HG03045 (cell line): ENCODE measurements around the gene ARL5B.
A peak's percentile ranks its signal among the peaks of the same experiment; 100 is the strongest.
"Not testable (repeated sequence)": the region's sequence is repeated elsewhere in the genome, so short reads cannot be mapped to it uniquely, and the experiment has no call there.

Experiments
- ATAC-seq: cut with Tn5 transposase; IDR thresholded peaks from one replicate; pipeline ENCODE4 v1.9.1; 2021; ENCODE audit warnings: mild to moderate bottlenecking, moderate library complexity; ENCODE audit not compliant: unreplicated experiment

ARL5B gene, protein sequence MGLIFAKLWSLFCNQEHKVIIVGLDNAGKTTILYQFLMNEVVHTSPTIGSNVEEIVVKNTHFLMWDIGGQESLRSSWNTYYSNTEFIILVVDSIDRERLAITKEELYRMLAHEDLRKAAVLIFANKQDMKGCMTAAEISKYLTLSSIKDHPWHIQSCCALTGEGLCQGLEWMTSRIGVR

DNA sequence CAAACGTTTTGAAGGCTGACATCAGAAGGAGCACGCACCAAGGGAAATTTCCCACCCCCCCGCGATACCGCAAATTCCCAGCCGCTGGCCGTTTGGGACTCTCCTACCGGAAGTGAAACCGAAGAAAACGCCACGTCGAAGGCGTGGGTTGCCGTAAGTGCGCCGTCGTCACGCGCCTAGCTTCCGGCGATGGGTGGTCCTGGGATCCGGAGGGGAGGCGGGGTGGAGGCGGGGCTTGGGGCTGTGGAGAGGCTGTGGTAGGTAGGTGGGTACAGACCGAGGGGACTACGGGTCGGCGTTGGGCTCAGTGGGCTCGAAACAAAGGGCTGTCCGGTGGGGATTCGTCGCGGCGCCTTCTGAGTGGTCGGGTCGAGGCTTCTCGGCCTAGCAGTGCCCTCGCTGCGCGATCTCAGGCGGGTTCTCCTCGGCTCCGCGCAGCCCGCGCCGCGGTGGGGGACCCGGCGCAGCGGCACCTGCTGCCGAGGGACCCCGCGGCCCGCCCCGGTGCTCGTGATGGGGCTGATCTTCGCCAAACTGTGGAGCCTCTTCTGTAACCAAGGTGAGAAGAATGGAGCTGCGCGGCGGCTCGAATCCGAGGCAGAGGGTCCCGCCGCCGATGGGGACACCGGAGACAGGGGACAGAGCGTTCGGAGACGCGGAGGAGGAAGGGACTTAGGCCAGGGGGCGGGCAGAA, at the start of gene ARL5B:
TSS of gene ARL5B (plus strand) at position 307 of the 694 bp plus-strand sequence. CDS start at position 514, 207 bp downstream.
- peak; percentile 89 for ATAC-seq

DNA sequence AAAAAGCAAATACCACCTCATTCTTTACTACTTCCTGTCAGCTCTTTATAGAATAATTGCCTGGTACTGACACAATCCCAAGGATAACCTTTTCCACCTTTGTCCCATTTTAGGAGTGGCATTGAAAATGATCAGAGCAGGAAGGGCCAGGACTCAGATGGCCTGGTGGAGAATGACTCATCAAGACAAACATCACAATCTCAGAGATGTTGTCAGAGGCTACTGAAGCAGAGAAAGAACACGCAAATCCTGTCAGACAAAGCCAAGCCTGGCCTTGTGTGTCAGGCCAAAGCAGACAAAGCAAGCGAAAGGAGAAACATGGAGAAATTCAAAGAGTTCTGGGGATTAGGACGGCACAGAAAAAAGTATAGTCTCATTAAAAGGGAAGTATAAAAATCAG, 48.7 kb upstream of the ARL5B start:
- ATAC-seq = no peak

DNA sequence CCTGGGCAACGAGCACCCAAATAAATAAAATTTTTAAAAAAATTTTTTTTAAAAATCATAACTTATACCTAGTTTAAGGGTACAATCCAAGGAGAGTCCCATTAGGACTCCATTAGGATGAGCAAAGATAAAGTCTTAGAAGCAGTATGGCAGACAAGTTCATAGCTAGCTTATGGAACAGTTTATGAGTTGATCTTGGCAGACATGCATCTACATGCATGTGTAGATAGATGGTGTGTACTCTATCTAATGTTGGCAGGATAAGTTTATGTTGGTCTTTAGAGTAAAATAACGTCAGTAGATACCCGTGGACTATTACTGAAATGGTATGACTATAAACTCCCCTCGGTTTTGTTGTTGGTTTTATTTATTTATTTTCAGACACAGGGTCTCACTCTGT, 48.1 kb upstream of the ARL5B start:
- ATAC-seq = no peak

DNA sequence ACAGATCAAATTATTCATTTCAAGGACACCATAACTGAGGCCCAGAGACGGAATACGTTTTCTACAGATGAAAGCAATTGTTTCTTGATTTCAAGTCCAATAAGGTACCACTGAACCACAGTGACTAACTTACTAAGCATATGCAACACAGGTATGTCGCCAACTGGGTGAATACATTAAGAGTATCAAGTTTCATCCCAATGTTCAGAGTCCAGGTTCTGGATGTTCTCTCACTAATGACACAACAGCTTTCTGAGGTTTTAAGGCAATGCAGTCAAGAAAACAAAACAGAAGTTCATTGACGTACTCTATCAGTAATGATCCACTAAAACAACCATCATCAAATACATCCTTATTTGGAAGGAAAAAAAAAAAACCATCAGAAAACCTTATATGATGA, 43.6 kb upstream of the ARL5B start:
- ATAC-seq = no peak

DNA sequence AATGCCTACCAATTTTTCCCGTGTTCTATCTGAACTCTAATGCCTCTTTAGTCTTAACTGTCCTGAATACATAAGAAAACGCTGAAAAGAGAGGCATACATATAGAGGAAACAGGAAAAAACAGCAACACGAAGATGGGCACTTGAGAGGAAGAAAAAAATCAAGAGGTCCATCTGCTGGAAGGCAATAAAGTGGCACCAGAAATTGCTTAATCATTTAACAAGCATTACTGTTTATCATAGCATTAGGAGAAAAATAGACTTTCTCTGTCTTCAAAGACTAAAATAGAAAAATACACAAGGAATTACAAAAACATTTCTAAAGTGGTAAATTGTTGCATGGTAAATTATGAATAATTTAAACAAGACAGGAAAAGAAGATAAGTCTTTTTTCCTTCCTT, 42.9 kb upstream of the ARL5B start:
- no peak for ATAC-seq

DNA sequence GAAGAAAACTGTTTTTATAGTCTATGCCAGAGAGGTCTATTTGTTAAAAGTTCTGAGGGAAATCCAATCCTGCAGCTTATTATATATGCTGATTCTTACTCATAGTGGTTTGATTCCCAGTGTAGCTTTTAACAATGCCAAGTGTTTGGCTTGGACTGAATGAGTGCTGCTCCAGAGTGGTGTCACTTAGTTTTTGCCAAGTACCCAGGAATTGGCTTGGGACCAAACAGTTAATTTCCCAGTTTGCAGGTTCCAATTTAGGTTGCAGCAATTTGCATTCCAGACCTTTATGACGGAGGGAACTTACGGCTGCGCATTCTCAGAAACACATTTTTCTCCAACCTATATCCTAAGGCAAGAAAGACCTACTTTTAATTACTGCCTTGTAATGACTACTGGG, 40.2 kb upstream of the ARL5B start:
- ATAC-seq = no peak

DNA sequence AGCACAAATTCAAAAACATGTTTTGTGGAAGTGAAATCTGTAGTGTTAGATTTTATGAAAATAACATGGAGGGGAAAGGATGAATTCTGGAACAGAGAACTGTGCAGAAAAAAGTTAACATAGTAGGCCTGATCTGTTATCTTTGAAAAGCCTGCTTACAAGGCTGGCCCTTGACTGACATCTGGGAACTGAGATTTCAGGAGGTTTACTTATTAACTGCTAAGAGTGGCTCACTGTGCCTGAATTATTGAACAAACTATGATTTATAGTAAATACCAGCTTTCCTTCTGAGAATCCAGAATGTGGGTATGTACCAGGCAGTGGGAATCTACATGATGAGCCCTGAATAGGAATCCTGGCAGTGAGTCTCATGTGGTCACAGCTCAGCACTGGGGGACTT, 38.4 kb upstream of the ARL5B start:
- no peak for ATAC-seq

DNA sequence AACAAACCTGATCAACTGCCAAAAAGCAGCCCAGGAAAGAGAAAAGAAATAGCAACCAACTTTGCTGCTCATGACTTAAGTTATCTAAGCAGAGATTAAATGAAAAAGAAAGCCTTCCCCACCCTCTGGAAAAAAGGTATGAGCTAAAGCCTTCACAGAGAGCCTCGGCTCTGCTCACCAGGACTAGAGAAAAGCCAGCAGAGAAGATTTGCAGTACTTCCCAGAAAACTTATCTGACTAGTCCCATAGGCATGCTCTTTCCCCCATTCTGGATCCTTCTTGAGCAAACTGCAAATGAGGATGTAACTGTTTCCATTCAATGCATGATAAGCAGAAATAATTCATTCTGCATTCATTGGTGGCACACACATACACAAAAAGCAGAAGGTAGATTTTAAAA, 35.6 kb upstream of the ARL5B start:
- ATAC-seq = not testable (repeated sequence)

DNA sequence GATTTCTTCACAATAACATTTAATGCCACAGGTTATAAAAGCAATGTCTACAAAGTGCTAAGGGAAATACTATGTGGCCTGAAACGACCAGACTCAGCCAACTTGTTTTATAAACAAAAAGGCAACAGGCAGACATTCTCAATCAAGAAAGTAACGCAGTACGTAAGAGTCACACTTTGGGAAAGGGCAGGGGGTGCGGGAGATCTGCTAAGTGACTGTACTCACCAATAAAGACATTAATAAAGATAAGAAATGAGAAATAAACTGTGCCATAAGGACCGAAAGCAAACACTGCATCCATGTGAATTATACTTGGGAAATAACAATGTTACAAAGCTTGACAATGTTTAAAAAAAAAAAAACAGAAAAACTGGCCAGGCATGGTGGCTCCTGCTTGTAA, 33.3 kb upstream of the ARL5B start:
- ATAC-seq = no peak

DNA sequence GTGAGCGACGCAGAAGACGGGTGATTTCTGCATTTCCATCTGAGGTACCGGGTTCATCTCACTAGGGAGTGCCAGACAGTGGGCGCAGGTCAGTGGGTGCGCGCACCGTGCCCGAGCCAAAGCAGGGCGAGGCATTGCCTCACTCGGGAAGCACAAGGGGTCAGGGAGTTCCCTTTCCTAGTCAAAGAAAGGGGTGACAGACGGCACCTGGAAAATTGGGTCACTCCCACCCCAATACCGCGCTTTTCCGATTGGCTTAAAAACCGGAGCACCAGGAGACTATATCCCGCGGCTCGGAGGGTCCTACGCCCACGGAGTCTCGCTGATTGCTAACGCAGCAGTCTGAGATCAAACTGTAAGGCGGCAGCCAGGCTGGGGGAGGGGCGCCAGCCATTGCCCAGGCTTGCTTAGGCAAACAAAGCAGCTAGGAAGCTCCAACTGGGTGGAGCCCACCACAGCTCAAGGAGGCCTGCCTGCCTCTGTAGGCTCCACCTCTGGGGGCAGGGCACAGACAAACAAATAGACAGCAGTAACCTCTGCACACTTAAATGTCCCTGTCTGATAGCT, 31.7 kb upstream of the ARL5B start:
- not testable (repeated sequence) for ATAC-seq

DNA sequence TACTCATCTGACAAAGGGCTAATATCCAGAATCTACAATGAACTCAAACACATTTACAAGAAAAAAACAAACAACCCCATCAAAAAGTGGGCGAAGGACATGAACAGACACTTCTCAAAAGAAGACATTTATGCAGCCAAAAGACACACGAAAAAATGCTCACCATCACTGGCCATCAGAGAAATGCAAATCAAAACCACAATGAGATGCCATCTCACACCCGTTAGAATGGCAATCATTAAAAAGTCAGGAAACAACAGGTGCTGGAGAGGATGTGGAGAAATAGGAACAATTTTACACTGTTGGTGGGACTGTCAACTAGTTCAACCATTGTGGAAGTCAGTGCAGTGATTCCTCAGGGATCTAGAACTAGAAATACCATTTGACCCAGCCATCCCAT, 26.7 kb upstream of the ARL5B start:
- not testable (repeated sequence) for ATAC-seq

DNA sequence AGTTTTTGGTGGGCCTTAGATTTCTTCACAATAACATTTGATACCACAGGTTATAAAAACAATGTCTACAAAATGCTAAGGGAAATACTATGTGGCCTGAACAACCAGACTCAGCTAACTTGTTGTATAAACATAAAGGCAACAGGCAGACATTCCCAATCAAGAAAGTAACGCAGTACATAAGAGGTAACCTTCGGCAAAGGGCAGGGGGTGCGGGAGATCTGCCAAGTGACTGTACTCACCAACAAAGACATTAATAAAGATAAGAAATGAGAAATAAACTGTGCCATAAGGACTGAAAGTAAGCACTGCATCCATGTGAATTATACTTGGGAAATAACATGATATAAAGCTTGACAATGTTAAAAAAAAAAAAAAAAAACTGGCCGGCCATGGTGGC, 23.2 kb upstream of the ARL5B start:
- ATAC-seq = no peak

DNA sequence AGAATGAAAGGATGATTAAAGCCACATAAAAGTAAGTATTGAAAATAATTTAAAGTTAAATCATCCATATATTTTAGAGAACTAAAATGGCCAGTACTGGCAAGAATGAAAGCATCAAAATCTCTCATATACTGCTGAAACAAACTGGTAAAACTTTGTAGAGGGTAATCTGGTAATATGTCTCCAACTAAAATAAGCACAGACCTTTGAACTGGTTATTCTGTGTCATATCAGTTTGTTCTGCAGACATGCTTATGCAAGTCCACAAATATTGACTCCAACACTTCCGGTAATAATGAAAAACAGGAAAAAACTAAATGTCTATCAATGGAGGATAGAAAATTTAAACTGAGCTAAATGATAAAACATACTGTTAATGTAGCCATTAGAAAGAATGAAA, 21.8 kb upstream of the ARL5B start:
- not testable (repeated sequence) for ATAC-seq

DNA sequence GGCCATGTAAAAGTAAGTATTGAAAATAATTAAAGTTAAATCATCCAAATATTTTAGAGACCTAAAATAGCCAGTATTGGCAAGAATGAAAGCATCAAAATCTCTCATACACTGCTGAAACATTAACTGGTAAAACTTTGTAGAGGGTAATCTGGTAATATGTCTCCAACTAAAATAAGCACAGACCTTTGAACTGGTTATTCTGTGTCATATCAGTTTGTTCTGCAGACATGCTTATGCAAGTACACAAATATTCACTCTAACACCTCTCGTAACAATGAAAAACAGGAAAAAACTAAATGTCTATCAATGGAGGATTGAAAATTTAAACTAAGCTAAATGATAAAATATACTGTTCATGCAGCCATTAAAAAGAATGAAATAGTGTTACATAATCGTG, 19.5 kb upstream of the ARL5B start:
- not testable (repeated sequence) for ATAC-seq

DNA sequence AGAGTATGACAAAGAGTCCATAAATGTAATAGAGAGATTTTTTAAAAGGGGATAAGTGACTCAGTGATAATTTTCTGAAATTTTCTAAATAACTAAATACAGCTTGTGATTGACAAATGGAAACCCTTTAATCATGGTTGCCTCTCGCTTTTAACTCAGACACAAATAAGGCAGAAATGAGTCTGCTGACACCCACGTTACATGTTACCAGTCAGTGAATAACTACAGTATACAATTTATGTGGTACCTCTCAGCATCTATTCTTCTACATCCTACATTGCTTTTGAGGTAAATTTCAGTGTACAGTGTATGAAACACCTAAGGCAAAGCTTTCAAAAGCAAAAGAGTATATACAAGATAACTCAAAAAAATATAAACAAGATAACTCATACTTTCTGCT, 12.1 kb upstream of the ARL5B start:
- ATAC-seq = no peak

DNA sequence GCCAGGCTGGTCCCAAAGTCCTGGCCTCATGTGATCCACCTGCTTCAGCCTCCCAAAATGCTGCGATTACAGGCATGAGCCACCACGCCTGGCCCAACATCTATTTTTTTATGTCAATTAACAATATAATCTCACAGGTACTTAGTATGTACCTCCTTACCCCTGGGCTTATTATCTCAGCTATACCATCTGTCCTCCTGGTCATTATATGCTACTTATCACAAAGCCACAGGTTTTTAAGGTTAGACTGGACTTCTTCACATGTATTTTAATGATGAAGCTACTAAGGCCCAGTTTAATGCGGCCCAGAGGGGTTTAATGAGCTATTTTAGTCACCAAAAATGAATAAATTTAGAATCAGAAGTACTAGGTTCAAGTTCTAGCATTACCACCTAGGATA, 11.3 kb upstream of the ARL5B start:
- no peak for ATAC-seq

DNA sequence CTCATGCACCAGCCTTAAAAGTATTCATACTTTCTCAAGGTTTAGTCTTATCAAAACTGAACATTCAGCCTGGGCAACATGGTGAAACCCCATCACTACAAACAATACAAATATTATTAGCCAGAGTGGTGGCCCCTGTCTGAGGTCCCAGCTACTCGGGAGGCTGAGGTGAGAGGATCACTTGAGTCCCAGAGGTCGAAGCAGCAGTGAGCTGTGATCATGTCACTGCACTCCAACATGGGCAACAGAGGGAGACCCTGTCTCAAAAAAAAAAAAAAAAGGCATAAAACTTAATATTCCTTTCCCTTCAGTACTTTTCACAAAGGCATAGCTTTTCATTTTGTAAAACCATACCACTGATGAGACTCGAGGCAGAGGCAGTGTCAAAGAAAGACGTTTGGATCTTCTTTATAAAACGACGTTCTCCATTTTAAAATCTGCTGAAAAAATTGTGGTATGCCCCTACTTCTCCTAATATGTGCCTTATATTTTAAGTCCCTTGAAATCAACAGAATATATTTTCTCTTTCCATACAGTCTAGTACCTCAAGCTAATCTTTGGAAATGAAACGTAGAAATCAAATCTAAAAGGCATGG, 9.8 kb upstream of the ARL5B start:
- ATAC-seq = no peak

DNA sequence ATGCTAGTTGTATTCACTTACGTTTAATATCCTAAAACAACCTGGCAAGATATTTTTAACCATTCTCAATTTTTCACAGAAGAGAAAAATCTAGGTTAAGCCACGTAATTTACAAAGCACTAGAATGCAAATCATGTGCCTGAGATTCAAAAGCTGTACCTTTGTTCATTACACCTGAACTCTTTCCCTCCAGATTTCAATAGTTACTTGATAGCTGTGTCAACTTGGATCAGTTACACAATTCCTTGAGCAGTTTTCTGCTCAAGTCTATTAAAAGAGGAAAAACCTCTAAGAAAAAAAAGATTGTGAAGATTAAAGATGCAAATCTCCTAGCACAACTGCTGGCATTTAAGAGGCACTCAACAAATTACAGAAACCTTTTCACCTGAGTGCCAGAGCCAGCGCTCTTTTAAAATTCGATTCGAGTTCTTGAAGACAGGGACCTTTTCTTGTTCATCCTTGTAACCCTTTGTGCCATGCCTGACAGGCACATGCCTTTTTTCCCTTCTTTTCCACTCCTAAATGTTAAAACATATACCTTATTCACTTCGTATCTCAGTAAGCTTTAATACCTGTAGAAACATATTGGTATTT, 8.7 kb upstream of the ARL5B start:
- no peak for ATAC-seq

DNA sequence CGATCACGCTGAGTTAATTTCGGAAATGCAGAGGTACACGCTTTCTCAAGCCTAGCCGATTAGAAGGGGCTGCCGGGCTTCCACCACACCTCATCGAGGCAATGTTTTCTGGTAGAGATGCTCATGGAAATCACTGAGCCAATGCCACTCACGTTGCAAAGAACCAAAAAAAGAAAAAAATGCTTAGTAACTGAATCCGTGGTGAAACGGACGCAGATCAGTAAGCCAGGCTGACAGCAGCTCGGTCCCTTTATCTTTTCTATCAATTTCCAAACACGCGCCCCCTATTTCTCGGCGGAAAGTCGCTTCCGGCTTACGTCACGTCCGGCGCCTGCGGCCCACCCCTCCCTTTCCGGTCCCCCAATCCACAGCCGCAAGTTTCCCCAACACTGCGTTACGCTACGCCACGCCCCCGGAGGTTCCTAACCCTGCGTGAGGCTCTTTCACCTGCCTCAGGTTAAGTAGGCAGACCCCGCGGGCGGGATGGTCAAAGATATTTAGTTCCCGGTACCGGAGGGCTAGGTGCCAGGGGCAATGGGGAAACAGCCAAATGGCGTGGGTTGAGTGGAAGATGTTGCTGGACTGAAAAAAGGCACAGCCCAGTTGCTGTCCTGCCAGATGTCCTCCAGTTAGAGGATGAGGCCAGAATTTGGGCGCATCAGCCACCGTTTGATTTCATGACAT, 7.8 kb upstream of the ARL5B start, which contains the start of gene NSUN6:
TSS of gene NSUN6 (minus strand) at position 264 of the 684 bp plus-strand sequence. CDS start 384 bp downstream, outside the sequence.
- peak; percentile 99 for ATAC-seq

DNA sequence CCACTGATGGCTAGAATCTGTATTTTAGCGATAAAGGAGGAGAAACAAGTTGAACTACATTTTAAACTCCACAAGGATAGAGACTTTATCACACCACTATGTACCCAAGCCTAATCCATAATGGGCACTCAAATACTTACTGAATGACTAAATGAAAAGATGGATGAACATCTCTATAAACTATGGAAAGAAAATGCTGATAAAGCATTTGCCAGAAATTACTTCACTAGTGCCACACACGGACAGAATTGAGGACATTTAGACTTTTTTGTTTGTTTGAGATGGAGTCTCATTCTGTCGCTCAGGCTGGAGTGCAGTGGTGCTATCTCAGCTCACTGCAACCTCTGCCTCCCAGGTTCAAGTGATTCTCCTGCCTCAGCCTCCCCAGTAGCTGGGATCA, 6.1 kb upstream of the ARL5B start:
- ATAC-seq = no peak

DNA sequence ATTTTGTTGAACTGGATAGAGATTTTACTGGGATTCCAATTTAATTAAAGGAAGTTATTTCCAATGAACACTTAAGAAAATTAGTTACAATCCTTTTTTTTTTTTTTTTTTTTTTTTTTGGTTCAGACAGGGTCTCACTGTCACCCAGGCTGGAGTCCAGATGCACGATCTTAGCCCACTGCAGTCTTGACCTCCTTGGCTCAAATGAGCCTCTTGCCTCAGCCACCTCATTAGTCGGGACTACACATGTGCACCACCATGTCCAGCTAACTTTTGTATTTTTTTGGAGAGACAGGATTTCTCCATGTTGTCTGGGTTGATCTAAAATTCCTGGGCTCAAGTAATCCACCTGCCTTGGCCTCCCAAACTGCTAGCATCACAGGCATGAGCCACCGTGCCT, 2.5 kb upstream of the ARL5B start:
- ATAC-seq = no peak
